Osteocyte (in vitro differentiated cells): ENCODE results near the gene POMGNT1. TPM values are rescaled to one million over a fixed set of nuclear protein-coding genes. Genes with fewer than 3 reads are reported as not detected.

Source experiments
- DNase-seq: peaks from one replicate; pipeline ENCODE4 v3.0.0; 2021; ENCODE audit warnings: mixed read lengths; ENCODE audit not compliant: unreplicated experiment; ENCODE audit errors: extremely low spot score
- H3K27ac Mint-ChIP-seq: one replicate; pipeline ENCODE4 v1.8.0; 2021; ENCODE audit warnings: mild to moderate bottlenecking, mixed read lengths; ENCODE audit not compliant: unreplicated experiment
- H3K27me3 Mint-ChIP-seq: one replicate; pipeline ENCODE4 v1.8.0; 2021; ENCODE audit warnings: mixed read lengths; ENCODE audit not compliant: unreplicated experiment
- H3K36me3 Mint-ChIP-seq: one replicate; pipeline ENCODE4 v1.8.0; 2021; ENCODE audit warnings: mixed read lengths; ENCODE audit not compliant: unreplicated experiment
- H3K4me1 Mint-ChIP-seq: one replicate; pipeline ENCODE4 v1.8.0; 2021; ENCODE audit warnings: mixed read lengths; ENCODE audit not compliant: unreplicated experiment
- H3K4me3 Mint-ChIP-seq: one replicate; pipeline ENCODE4 v1.8.0; 2021; ENCODE audit warnings: mild to moderate bottlenecking, moderate library complexity, mixed read lengths; ENCODE audit not compliant: unreplicated experiment
- H3K9me3 Mint-ChIP-seq: one replicate; pipeline ENCODE4 v1.8.0; 2021; ENCODE audit warnings: mixed read lengths; ENCODE audit not compliant: unreplicated experiment
- CTCF ChIP-seq: fragments of 200-600 bp; sonication (generic); IDR thresholded peaks from 2 replicates; pipeline ENCODE4 v1.5.0; 2021; ENCODE audit warnings: antibody characterized with exemption, mild to moderate bottlenecking, moderate library complexity
- total RNA-seq: library from RNA; stranded (reverse); gene quantifications from 2 replicates; pipeline ENCODE4 v1.2.1, GENCODE V29; 2021

The POMGNT1 gene
- total RNA-seq, 1 donor from 2014 or later, result 88.9 TPM

DNA sequence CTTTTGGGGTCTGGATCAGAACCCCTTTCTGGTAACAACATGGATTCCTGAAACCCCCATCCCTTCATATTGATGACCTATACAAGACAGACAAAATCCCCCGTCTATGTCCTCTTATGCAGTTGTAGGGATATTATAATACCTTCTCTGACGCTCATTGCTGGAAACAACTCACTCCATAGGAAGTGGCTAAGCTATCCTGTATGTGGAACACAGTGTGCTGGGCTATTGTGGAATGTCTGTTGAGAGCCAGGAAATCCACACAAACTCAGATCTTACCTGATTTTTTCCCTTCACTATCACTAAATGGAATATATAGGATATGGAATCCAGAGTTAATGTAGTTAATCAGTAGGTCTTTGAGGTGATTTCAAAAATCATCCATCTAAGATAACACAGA lies 48.1 kb downstream of the POMGNT1 start:
- Mint-ChIP-seq H3K36me3 (no peaks in the 10 kb centered on the region), H3K27ac (no peak overlapping the region), H3K4me3 (no peak overlapping the region), H3K4me1 (peaks cover 6% of the 10 kb centered on the region), H3K27me3 (no peaks in the 10 kb centered on the region), H3K9me3 (peaks cover 3% of the 10 kb centered on the region)
- no peak for DNase-seq
- TF ChIP-seq CTCF, result no peak

DNA sequence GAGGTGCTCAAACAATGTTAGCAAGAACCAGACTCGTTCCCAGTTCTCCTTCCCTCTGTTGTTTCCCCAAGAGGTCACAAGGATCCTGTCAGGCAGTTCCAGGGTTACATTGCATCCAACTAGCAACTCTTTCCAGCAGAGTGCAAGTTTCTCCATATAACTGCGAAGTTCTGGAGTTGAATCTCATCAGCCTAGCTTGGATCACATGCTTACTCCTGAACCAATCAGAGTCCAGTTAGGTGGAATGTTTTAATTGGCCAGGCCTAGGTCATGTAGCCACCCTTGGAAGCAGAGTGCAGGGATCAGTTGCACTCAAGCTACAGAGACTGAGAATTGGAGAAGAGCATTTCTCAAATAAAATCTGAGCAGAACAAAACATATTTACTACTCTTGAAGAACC lies 49.9 kb downstream of the POMGNT1 start:
- no peak for DNase-seq
- no peak overlapping the region for H3K4me3 Mint-ChIP-seq
- no peaks in the 10 kb centered on the region for H3K27me3 Mint-ChIP-seq
- H3K9me3 Mint-ChIP-seq, result no peaks in the 10 kb centered on the region
- H3K36me3 Mint-ChIP-seq, result no peaks in the 10 kb centered on the region
- TF ChIP-seq CTCF, result no peak
- H3K27ac Mint-ChIP-seq, result no peak overlapping the region
- peaks cover 6% of the 10 kb centered on the region for H3K4me1 Mint-ChIP-seq

Other genes with a start within 250 kb of the POMGNT1 start
- 33.2 and 33.9 TPM in 2 replicates for gene PIK3R3, start 65.8 kb downstream of the POMGNT1 start, total RNA-seq
- gene TSPAN1, start 23.3 kb downstream of the POMGNT1 start, total RNA-seq, result 0.68 and 0.91 TPM in 2 replicates
- gene P3R3URF, start 21.9 kb downstream of the POMGNT1 start, total RNA-seq, result not detected in 2 replicates
- gene LURAP1, start 4.9 kb upstream of the POMGNT1 start, total RNA-seq, result 4.8 and 5.0 TPM in 2 replicates
- 4.2 and 5.4 TPM in 2 replicates for gene RAD54L, start 49.3 kb upstream of the POMGNT1 start, total RNA-seq
- 90.7 and 93.4 TPM in 2 replicates for gene LRRC41, start 105.2 kb upstream of the POMGNT1 start, total RNA-seq
- 200 and 228 TPM in 2 replicates for gene UQCRH, start 105.3 kb upstream of the POMGNT1 start, total RNA-seq
- gene NSUN4, start 142.4 kb upstream of the POMGNT1 start, total RNA-seq, result 21.6 and 24.5 TPM in 2 replicates
- 12.2 and 15.3 TPM in 2 replicates for gene FAAH, start 195.9 kb upstream of the POMGNT1 start, total RNA-seq